Glutamatergic neuron (in vitro differentiated cells): ENCODE measurements around the gene PTGR3. TPM values are rescaled to one million over a fixed set of nuclear protein-coding genes. Genes with fewer than 3 reads are reported as not detected.

Experiments used
- DNase-seq: peaks from one replicate; pipeline ENCODE4 v3.0.0; 2022
- H3K27ac Mint-ChIP-seq: one replicate; pipeline ENCODE4 v1.8.0; 2020; ENCODE audit warnings: mild to moderate bottlenecking, mixed read lengths, inconsistent platforms; ENCODE audit not compliant: unreplicated experiment
- H3K27me3 Mint-ChIP-seq: one replicate; pipeline ENCODE4 v1.8.0; 2020; ENCODE audit warnings: mild to moderate bottlenecking, moderate library complexity, mixed read lengths, inconsistent platforms; ENCODE audit not compliant: unreplicated experiment
- H3K36me3 Mint-ChIP-seq: one replicate; pipeline ENCODE4 v1.8.0; 2020; ENCODE audit warnings: mild to moderate bottlenecking, mixed read lengths, inconsistent platforms; ENCODE audit not compliant: unreplicated experiment
- H3K4me1 Mint-ChIP-seq: one replicate; pipeline ENCODE4 v1.8.0; 2020; ENCODE audit warnings: mild to moderate bottlenecking, low read depth, mixed read lengths, inconsistent platforms; ENCODE audit not compliant: unreplicated experiment
- H3K4me3 Mint-ChIP-seq: one replicate; pipeline ENCODE4 v1.8.0; 2020; ENCODE audit warnings: mild to moderate bottlenecking, mixed read lengths, inconsistent platforms; ENCODE audit not compliant: unreplicated experiment
- H3K9me3 Mint-ChIP-seq: one replicate; pipeline ENCODE4 v1.8.0; 2020; ENCODE audit warnings: mild to moderate bottlenecking, moderate library complexity, mixed read lengths, inconsistent platforms; ENCODE audit not compliant: unreplicated experiment
- CTCF ChIP-seq: fragments of 200-600 bp; sonication (generic); IDR thresholded peaks from one replicate; pipeline ENCODE4 v1.5.0; 2021; ENCODE audit not compliant: partially characterized antibody, unreplicated experiment
- long read RNA-seq: library from polyadenylated mRNA; unstranded; transcript quantifications from one replicate; pipeline ENCODE4 v2.0.0, GENCODE V29; 2020; ENCODE audit not compliant: unreplicated experiment
- total RNA-seq: library from RNA; stranded (reverse); fragmentation: NEBNext Ultra II Directional; extraction: Animal tissue kit (Norgen Biotek cat#: 25700); gene quantifications from one replicate; pipeline ENCODE4 v1.2.1, GENCODE V29; 2021; ENCODE audit not compliant: unreplicated experiment

The PTGR3 gene
- total RNA-seq = 20.4 TPM
- long read RNA-seq, partial matches to known transcripts = 0 of 3 reads
- long read RNA-seq, other reads (novel, unspliced or antisense) = 2 of 3 reads

- H3K9me3 Mint-ChIP-seq = peaks cover 33% of the 10 kb centered on the region
- no peaks in the 10 kb centered on the region for H3K36me3 Mint-ChIP-seq
- no peak for TF ChIP-seq CTCF
- DNase-seq = peak; percentile 76
- H3K4me3 Mint-ChIP-seq = peak within 1 kb of the TSS; percentile 95
- H3K27me3 Mint-ChIP-seq = peaks cover 32% of the 10 kb centered on the region
- peak within 1 kb of the TSS; percentile 84 for H3K27ac Mint-ChIP-seq
- H3K4me1 Mint-ChIP-seq = peaks cover 29% of the 10 kb centered on the region
Observed at GRCh38 chr18:75209129-75209950, at the start of gene PTGR3. Gene PTGR3 (minus strand): TSS chr18:75209139. CDS start chr18:75209058, 81 bp downstream.

- Mint-ChIP-seq H3K27ac (no peak overlapping the region), H3K27me3 (peaks cover 2% of the 10 kb centered on the region), H3K9me3 (peaks cover under 1% of the 10 kb centered on the region), H3K36me3 (no peaks in the 10 kb centered on the region), H3K4me3 (no peak overlapping the region), H3K4me1 (peaks cover 3% of the 10 kb centered on the region)
- DNase-seq = no peak
- no peak for TF ChIP-seq CTCF
Observed at GRCh38 chr18:75257605-75258004, 48.7 kb upstream of the PTGR3 start.

GRCh38 chr18:75256376-75256775 is 47.4 kb upstream of the PTGR3 start:
- no peak overlapping the region for H3K27ac Mint-ChIP-seq
- peaks cover 3% of the 10 kb centered on the region for H3K4me1 Mint-ChIP-seq
- no peaks in the 10 kb centered on the region for H3K9me3 Mint-ChIP-seq
- peaks cover 2% of the 10 kb centered on the region for H3K27me3 Mint-ChIP-seq
- H3K4me3 Mint-ChIP-seq = no peak overlapping the region
- H3K36me3 Mint-ChIP-seq = no peaks in the 10 kb centered on the region
- no peak for DNase-seq
- TF ChIP-seq CTCF = no peak

GRCh38 chr18:75255094-75255493 is 46.2 kb upstream of the PTGR3 start:
- TF ChIP-seq CTCF = no peak
- Mint-ChIP-seq H3K36me3 (no peaks in the 10 kb centered on the region), H3K27me3 (peaks cover 2% of the 10 kb centered on the region), H3K27ac (no peak overlapping the region), H3K9me3 (no peaks in the 10 kb centered on the region), H3K4me3 (no peak overlapping the region), H3K4me1 (peaks cover 3% of the 10 kb centered on the region)
- no peak for DNase-seq

GRCh38 chr18:75253784-75254183 is 44.8 kb upstream of the PTGR3 start:
- Mint-ChIP-seq H3K27ac (no peak overlapping the region), H3K36me3 (no peaks in the 10 kb centered on the region), H3K27me3 (peaks cover 2% of the 10 kb centered on the region), H3K4me1 (peaks cover 3% of the 10 kb centered on the region), H3K4me3 (no peak overlapping the region), H3K9me3 (no peaks in the 10 kb centered on the region)
- no peak for DNase-seq
- TF ChIP-seq CTCF = no peak
